A549 (cell line): ENCODE results near the gene PIP4K2A. TPM values are rescaled to one million over a fixed set of nuclear protein-coding genes. Genes with fewer than 3 reads are reported as not detected.
"Not testable (repeated sequence)": the region's sequence is repeated elsewhere in the genome, so short reads cannot be mapped to it uniquely, and the experiment has no call there.

ENCODE experiments used
- ATAC-seq, 2 experiments: fragments of 200-7000 bp in 1 of 2; fragments of >200 bp in 1 of 2; cut with Nextera tagmentation in 1 of 2; cut with Tn5 transposase in 1 of 2; 3 replicates each; pipeline versions ENCODE4 v1.8.0 to v1.9.1; 2018 to 2020; ENCODE audit warnings: mild to moderate bottlenecking in 1 of 2, moderate library complexity in 1 of 2
- CTCF ChIA-PET: fragments of 300-600 bp; sonication (Branson Sonifier 250); formaldehyde crosslinking; extraction: SDS; loops from one replicate; lab custom pipeline; 2021; ENCODE audit warnings: antibody characterized with exemption, inconsistent platforms; lab: Yijun Ruan, JAX
- POLR2A ChIA-PET: fragments of 350-600 bp; formaldehyde crosslinking; extraction: SDS; loops from one replicate; lab custom pipeline; 2021; ENCODE audit warnings: antibody characterized with exemption, inconsistent platforms; lab: Yijun Ruan, JAX
- DNase-seq, 2 experiments: peaks; one replicate each; pipeline versions ENCODE4 v3.0.0 to v3.0.0-alpha.2; 2011 to 2016; ENCODE audit warnings: low read depth in 1 of 2, low spot score in 1 of 2
- FAIRE-seq: peaks from 2 replicates; lab custom pipeline; 2011; peaks lifted over from hg19 to GRCh38; lab: Jason Lieb, UNC
- H3K27ac ChIP-seq, 2 experiments: fragments of >200 bp; sonication (Bioruptor Twin); formaldehyde crosslinking; 3 replicates each; pipeline ENCODE4 v1.5.1; 2016 to 2017
- H3K4me1 ChIP-seq: fragments of >200 bp; sonication (Bioruptor Twin); formaldehyde crosslinking; 3 replicates; pipeline ENCODE4 v1.6.1; 2016
- H3K4me2 ChIP-seq: fragments of >200 bp; sonication (Bioruptor Twin); formaldehyde crosslinking; 3 replicates; pipeline ENCODE4 v1.6.1; 2016
- H3K4me3 ChIP-seq: fragments of >200 bp; sonication (Bioruptor Twin); formaldehyde crosslinking; 3 replicates; pipeline ENCODE4 v1.5.1; 2016
- H3K9me3 ChIP-seq: fragments of >200 bp; sonication (Bioruptor Twin); formaldehyde crosslinking; 3 replicates; pipeline ENCODE4 v1.6.1; 2016
- ATOH8 ChIP-seq: fragments of 250-450 bp; sonication (Bioruptor Pico); IDR thresholded peaks from 2 replicates; pipeline ENCODE4 v1.5.0; 2020; ENCODE audit warnings: low read depth, mild to moderate bottlenecking, moderate library complexity
- BCL3 ChIP-seq: fragments of >200 bp; sonication (Bioruptor Twin); formaldehyde crosslinking; IDR thresholded peaks from 3 replicates; pipeline ENCODE4 v1.6.1; 2016
- BHLHE40 ChIP-seq: IDR thresholded peaks from 2 replicates; pipeline ENCODE4 v1.6.1; 2012; ENCODE audit warnings: low read depth, low read length, inconsistent platforms
- CHD4 ChIP-seq: fragments of 200-600 bp; sonication (generic); IDR thresholded peaks from 2 replicates; pipeline ENCODE4 v1.6.1; 2016; ENCODE audit warnings: antibody characterized with exemption, mild to moderate bottlenecking, borderline replicate concordance
- CTCF ChIP-seq: fragments of >200 bp; sonication (Bioruptor Twin); formaldehyde crosslinking; IDR thresholded peaks from 3 replicates; pipeline ENCODE4 v1.5.1; 2016
- EHF ChIP-seq: fragments of 250-450 bp; sonication (Bioruptor Pico); IDR thresholded peaks from 2 replicates; pipeline ENCODE4 v1.5.0; 2020; ENCODE audit warnings: mild to moderate bottlenecking
- ELK1 ChIP-seq: fragments of 150-350 bp; IDR thresholded peaks from 2 replicates; pipeline ENCODE4 v1.6.1; 2014; ENCODE audit warnings: low read depth, mild to moderate bottlenecking, low read length
- ESRRA ChIP-seq: fragments of 150-350 bp; IDR thresholded peaks from 2 replicates; pipeline ENCODE4 v1.6.1; 2014; ENCODE audit warnings: mild to moderate bottlenecking, low read length, borderline replicate concordance
- FOSL2 ChIP-seq, 2 experiments: fragments of 450-650 bp in 1 of 2; fragments of >200 bp in 1 of 2; sonication (Bioruptor Twin) in 1 of 2; formaldehyde crosslinking; IDR thresholded peaks; 2 replicates each; pipeline versions ENCODE4 v1.5.0 to v1.6.1; 2016 to 2020; ENCODE audit warnings: mild to moderate bottlenecking in 1 of 2, moderate library complexity in 1 of 2
- KDM5A ChIP-seq: fragments of 200-600 bp; sonication (generic); IDR thresholded peaks from 2 replicates; pipeline ENCODE4 v1.6.1; 2016; ENCODE audit warnings: antibody characterized with exemption, mild to moderate bottlenecking
- MAX ChIP-seq: IDR thresholded peaks from 2 replicates; pipeline ENCODE4 v1.6.1; 2012
- MAZ ChIP-seq: fragments of 150-350 bp; IDR thresholded peaks from 2 replicates; pipeline ENCODE4 v1.6.1; 2014; ENCODE audit warnings: antibody characterized with exemption, low read depth, low read length, borderline replicate concordance
- NPAS2 ChIP-seq: fragments of 250-450 bp; sonication (Bioruptor Pico); IDR thresholded peaks from 2 replicates; pipeline ENCODE4 v1.8.0; 2022; ENCODE audit warnings: mild to moderate bottlenecking, moderate library complexity, borderline replicate concordance
- POLR2AphosphoS2 ChIP-seq: conservative IDR thresholded peaks from 2 replicates; pipeline ENCODE4 v1.6.1; 2012; ENCODE audit warnings: low read length, improper control_type of control experiment, inconsistent platforms
- RARB ChIP-seq: fragments of 250-450 bp; sonication (Bioruptor Pico); IDR thresholded peaks from 2 replicates; pipeline ENCODE4 v1.8.0; 2021; ENCODE audit warnings: mild to moderate bottlenecking, moderate library complexity
- REST ChIP-seq: fragments of 200-600 bp; sonication (generic); IDR thresholded peaks from 2 replicates; pipeline ENCODE4 v1.6.1; 2016; ENCODE audit warnings: antibody characterized with exemption, mild to moderate bottlenecking, moderate library complexity
- ZFP36 ChIP-seq: fragments of 450-650 bp; IDR thresholded peaks from 2 replicates; pipeline ENCODE4 v1.6.1; 2014; ENCODE audit warnings: borderline replicate concordance; ENCODE audit not compliant: partially characterized antibody
- WGBS: methylation state at CpG from one replicate; pipeline ENCODE4 v1.1.6; 2017; ENCODE audit errors: missing lambda C conversion rate; 5-methylcytosine and 5-hydroxymethylcytosine counted together
- polyA plus RNA-seq, 4 experiments: library from polyadenylated mRNA; depleted of rRNA in 3 of 4; stranded (reverse); fragments of >200 nt; fragmentation: RNase III in 1 of 4; extraction: RNeasy Plus Mini Kit Qiagen cat#74134 plus additional on column Dnase treatment in 1 of 4; gene quantifications; 2 replicates in 3 of 4; 3 replicates in 1 of 4; pipeline ENCODE4 v1.2.3, GENCODE V29; 2011 to 2017

PIP4K2A gene
- polyA plus RNA-seq, 2 of the 4 experiments (the other 2 are of a cell fraction) = 23.1 to 24.0 TPM

GRCh38 chr10:22527520-22527919 is 186.9 kb downstream of the PIP4K2A start (continued):
- TF ChIP-seq FOSL2 (IDR thresholded peaks at IDR 0.05) (no peak), FOSL2 (CRISPR knock-in tag; IDR thresholded peaks at IDR 0.05) (no peak), RARB (CRISPR knock-in tag) (no peak)

- POLR2A ChIA-PET, H3K27ac ChIP-seq, FAIRE-seq: not testable (repeated sequence)
Observed at GRCh38 chr10:22524333-22524732, 190.0 kb downstream of the PIP4K2A start.

GRCh38 chr10:22520645-22521044 is 193.7 kb downstream of the PIP4K2A start:
- H3K4me3 ChIP-seq, FAIRE-seq, POLR2A ChIA-PET, H3K27ac ChIP-seq, ATAC-seq, H3K4me1 ChIP-seq, CTCF ChIA-PET, H3K4me2 ChIP-seq, DNase-seq: not testable (repeated sequence)
- H3K9me3 ChIP-seq = peaks cover 12% of the 10 kb centered on the region; the same call in 2 of the 3 replicates

More at GRCh38 chr10:22524333-22524732, 190.0 kb downstream of the PIP4K2A start:
- H3K4me1 ChIP-seq, DNase-seq, ATAC-seq, H3K4me2 ChIP-seq, H3K4me3 ChIP-seq, CTCF ChIA-PET: not testable (repeated sequence)
- peaks cover 34% of the 10 kb centered on the region for H3K9me3 ChIP-seq

GRCh38 chr10:22518167-22518724 is 196.1 kb downstream of the PIP4K2A start:
- Histone ChIP-seq H3K4me2 (no peak overlapping the region), H3K9me3 (peaks cover 6% of the 10 kb centered on the region; the same call in 2 of the 3 replicates), H3K4me1 (no peaks in the 10 kb centered on the region), H3K27ac (no peak overlapping the region), H3K4me3 (no peak overlapping the region)
- DNase-seq = no peak
- TF ChIP-seq BHLHE40 = no peak
- ChIA-PET CTCF (interaction anchor here (0.5 to 1.4 kb wide), 2 partner anchors 34 to 68 kb away, joined by 3 to 4 read pairs; no protein-coding TSS in a partner anchor), POLR2A (no interaction called here)
- WGBS = 37% methylated on average over 3 of the region's 3 CpGs
- ATAC-seq = no peak
- no peak for FAIRE-seq

- FAIRE-seq (no peak), ATAC-seq (no peak), DNase-seq (no peak)
- Histone ChIP-seq H3K9me3 (no peaks in the 10 kb centered on the region), H3K4me1 (no peaks in the 10 kb centered on the region), H3K4me3 (no peak overlapping the region), H3K4me2 (no peak overlapping the region), H3K27ac (no peak overlapping the region)
- ChIA-PET POLR2A (no interaction called here), CTCF (no interaction called here)
- TF ChIP-seq EHF (CRISPR knock-in tag) = no peak
- no peak for TF ChIP-seq NPAS2 (CRISPR knock-in tag)
- no peak for TF ChIP-seq REST
- no peak for TF ChIP-seq MAX
- TF ChIP-seq ESRRA = no peak
- no peak for TF ChIP-seq BCL3
- no peak for TF ChIP-seq CHD4
- no peak for TF ChIP-seq CTCF
- TF ChIP-seq ATOH8 = no peak
- TF ChIP-seq ZFP36 = no peak
- TF ChIP-seq RARB (CRISPR knock-in tag) = no peak
- no peak for TF ChIP-seq KDM5A
- TF ChIP-seq POLR2AphosphoS2 = no peak
- TF ChIP-seq ELK1 = no peak
- no peak for TF ChIP-seq MAZ
- WGBS = 54% methylated on average over 3 of the region's 3 CpGs
Observed at GRCh38 chr10:22515009-22515408, 199.4 kb downstream of the PIP4K2A start.
